ENCODE results near the gene SCN4A.
"Not testable (repeated sequence)": the region's sequence is repeated elsewhere in the genome, so short reads cannot be mapped to it uniquely, and the experiment has no call there.

Gene SCN4A

DNA sequence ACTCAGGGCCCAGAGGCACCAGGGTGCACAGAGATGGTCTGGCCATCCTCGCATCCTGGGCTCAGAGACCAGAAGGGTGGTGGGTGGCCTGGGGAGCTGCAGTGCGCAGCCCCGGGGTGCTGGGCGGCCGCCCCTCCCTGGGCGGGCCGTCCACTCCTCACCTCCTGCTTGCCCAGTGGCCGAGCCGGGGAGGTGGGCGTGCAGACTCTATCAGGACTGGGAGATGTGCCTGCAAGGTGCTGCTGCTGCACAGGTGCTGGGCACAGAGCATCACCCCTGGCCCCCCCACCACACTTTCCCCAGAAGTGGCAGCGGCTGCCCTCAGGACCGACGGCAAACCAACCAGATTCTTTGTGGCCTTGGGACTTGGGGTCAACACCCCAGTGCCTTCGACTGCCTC is at the start of gene SCN4A:
Gene SCN4A (minus strand): TSS at position 123 of the 400 bp plus-strand sequence. CDS start 77 bp downstream, at position 46.
- DNase-seq: no peak

- no peak for DNase-seq
Measured at GRCh38 chr17:64020056-64020766, 47.5 kb upstream of the SCN4A start, which contains the start of gene ICAM2. Gene ICAM2 (minus strand): TSS chr17:64020633. CDS start chr17:64006691, 13,942 bp downstream.

DNA sequence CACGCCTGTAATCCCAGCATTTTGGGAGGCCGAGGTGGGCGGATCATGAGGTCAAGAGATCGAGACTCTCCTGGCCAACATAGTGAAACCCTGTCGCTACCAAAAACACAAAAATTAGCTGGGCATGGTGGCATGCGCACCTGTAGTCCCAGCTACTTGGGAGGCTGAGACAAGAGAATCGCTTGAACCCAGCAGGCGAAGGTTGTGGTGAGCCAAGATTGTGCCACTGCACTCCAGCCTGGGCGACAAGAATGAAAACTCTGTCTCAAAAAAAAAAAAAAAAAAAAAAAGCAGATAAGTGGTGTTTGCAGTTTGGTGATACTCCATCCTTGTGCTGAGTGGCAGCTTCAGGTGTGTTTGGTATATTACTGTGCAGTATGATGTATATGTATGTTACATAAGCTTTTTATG is 46.8 kb upstream of the SCN4A start:
- not testable (repeated sequence) for DNase-seq

GRCh38 chr17:64017381-64017980 is 44.8 kb upstream of the SCN4A start:
- DNase-seq: no peak

- no peak for DNase-seq
Measured at GRCh38 chr17:64016974-64017373, 44.3 kb upstream of the SCN4A start.

- DNase-seq: no peak
Measured at GRCh38 chr17:64016231-64016784, 43.6 kb upstream of the SCN4A start.

DNA sequence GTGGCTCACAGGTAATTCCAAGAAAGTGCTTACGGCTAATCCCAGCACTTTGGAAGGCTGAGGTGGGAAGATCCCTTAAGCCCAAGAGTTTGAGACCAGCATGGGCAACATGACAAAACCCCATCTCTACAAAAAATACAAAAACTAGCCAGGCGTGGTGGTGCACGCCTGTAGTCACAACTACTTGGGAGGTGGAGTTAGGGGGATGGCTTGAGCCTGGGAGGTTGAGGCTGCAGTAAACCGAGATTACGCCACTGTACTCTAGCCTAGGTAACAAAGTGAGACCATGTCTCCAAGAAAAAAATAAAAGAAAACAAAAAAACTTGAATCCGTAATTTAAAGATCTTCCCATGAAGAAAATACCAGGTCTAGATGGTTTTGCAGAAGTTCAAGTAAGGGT is 42.7 kb upstream of the SCN4A start:
- no peak for DNase-seq

DNA sequence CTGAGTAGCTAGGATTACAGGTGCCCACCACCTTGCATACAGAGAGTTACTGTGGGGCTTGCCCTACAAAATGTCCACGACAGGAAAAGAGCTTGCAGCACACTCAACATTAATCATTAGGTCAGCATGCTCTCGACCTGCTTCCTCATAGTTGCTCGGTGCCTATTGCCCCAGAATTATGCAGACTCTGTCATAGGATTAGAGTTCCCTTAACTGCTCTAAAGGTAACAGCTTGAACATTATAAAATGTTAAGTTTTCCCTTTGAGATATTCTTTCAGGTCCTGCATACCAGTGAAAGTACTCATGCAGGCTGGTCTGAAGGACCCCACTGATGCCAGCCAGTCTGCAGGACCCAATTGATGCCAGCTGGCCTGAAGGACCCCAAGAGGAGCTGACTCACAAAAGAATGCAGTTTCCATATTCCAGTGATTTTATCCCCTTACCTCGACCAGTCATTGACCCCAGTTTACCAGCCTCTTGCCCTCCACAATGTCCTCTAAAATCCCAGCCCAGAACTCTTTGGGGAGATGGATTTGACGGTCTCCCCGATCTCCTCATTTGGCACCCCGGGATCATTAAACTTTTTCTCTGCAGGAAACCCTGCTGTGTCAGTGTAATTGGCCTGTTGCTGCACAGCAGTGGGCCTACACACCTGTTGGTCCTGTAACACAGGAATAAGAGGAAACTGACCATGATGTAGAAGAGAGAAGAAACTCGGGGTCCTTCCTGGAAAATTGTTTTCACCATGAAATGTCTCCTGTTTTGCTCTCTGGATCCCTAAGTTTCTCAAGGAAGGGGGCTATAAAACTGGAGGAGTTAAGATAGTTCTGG is 37.1 kb upstream of the SCN4A start:
- DNase-seq: no peak

- no peak for DNase-seq
Measured at GRCh38 chr17:64008830-64009229, 36.1 kb upstream of the SCN4A start.

DNA sequence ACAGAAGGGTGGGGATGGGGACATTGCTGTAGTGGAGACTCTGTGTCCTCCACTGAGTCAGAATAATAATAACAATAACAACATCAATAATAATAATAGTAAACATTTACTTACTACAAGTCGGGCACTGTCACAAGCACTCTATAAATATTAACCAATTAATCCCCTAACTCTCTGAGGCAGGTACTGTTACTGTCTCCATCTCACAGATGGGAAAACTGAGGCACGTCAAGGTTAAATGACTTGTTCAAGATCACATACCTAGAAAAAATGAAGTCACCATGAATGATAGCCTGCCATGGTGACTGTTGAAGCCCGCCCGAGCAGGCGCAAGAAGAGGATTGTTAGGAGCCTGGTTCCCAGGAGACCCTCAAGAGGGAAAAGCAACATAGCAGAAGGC is 35.6 kb upstream of the SCN4A start:
- DNase-seq: no peak

DNA sequence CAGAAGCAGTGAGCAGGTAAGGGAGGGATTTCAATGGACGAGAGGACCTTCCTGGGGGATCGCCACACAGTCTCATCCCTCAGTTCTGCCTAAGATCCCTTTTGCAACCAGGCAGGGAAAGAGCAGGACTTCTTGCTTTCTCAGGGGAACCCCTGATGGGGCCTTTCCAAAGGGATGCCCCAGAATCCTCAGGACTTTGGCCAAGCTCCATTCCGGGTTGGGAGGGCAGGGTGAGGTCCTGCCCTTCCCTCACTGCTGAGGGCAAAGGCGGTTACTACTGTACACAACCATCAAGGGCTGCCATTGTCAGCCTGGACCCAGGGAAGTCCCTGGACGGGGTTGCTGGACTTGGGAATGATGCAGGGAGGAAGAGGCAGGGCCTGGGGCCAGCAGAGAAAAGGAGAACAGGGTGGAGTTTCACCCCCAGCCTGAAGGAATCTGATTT is 35.1 kb upstream of the SCN4A start:
- no peak for DNase-seq

DNA sequence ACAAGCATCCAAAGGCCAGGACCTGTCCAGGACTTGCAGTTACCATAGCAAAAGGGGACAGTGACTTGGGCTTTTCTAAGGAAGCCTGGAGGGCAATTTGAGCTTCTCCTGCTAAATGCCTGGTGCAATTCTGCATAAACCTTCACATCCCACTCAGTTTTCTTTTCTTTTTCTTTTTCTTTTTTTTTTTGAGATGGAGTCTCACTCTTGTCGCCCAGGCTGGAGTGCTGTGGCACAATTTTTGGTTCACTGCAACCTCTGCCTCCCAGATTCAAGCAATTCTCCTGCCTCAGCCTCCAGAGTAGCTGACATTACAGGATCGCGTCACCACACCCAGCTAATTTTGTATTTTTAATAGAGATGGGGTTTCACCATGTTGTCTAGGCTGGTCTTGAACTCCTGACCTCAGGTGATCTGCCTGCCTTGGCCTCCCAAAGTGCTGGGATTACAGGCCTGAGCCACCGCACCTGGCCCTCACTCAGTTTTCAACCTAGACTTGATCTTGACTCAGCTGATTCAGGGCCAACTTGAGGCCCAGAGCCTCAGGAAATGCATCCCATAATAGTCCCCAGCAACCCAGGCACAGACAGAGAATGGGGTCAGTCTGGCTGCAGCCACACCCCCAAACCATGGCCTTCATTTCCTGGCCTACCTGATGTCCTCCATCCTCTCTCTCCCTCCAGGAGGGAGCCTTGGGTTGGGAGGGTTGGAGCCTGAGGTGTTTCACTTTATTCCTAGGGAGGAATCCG is 34.5 kb upstream of the SCN4A start:
- DNase-seq: not testable (repeated sequence)

DNA sequence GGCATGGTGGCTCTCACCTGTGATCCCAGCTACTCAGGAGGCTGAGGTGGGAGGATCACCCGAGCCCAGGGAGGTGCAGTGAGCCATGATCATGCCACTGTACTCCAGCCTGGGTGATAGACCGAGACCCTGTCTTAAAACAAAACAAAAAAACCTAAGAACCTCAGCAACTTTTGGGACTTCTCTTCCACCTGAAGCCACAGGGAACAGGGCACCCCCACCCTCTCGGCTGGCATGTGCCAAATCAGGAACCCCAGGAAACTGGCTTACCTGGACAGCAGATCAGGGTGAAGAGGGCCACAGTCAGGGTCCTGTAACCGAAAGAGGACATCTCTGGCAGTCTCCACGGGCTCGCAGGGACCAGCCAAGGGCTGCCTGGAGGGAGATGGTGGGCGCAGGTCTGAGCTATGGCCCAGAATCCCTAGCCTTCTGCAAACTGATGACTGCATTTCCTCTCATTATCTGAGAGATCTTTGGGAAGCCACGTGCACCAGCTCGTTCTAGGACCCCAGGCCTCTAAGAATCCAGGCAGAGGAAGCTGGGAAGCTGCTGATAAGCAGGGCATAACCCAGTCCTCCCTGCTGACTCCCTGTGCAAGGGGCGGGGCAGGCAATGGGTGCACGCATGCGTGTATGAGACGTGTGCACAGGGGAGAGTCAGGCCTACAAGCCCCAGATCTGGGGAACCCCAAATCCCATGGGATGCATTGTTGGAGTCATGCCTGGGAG is 33.8 kb upstream of the SCN4A start:
- no peak for DNase-seq

DNA sequence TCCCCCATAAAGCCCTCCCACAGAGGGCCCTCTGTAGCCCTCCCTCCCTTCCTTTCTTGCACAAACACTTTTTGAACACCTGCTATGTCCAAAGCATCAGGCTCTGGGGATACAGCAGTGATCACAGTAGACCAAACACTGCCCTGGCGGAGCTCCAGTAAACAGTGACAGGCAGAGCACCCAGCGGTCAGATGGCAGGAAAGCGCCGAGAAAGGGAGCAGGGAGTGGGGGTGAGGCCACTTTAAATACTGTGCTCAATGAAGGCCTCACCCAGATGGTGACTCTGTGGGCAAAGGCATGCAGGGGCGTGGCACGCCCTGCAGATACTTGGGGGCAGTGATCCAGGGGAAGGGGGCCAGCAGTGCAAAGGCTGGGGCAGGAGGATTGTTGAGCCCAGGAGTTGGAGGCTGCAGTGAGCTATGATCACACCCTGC is 33.0 kb upstream of the SCN4A start:
- peak; percentile 82 for DNase-seq

DNA sequence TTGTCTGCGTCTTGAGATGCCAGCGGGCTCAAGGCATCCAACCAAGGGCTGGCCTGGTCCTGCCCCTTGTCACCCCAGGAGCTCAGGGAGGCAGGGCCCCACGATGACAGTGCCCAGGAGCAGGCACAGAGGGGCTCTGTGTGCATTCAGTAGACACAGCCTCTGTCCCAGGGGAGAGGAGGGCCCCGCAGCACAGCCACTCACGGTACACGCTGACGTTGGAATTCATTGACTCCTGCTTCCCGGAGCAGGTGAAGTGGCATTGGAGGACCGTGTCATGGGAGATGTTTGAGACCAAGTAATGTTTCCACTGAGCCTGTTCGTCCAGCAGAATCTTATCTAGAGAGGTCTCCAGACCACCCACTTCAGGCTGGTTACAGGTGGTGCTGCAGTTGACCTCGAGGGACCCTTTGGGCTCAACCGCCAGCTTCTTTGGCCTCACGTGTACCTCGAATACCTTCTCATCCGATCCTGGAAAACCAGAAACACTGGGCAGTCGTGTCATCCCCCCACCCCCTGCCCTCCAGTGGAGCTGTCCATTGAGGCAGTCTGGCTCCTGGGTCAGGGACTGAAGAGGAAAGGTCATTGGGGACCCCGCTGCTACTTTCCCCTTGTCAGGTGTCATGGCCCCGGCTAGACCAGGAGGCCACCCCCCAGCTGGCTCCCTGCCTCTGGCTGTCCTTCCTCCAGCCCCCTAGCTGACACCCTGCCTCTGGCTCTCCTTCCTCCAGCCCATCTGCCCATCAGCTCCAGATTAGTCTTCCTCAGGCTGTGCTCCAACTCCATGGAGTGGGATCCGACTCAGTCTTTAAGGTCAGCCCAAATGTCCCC is 32.4 kb upstream of the SCN4A start:
- no peak for DNase-seq

GRCh38 chr17:64004218-64004770 is 31.6 kb upstream of the SCN4A start:
- DNase-seq: no peak

- DNase-seq: no peak
Measured at GRCh38 chr17:64003526-64004121, 30.9 kb upstream of the SCN4A start.

DNA sequence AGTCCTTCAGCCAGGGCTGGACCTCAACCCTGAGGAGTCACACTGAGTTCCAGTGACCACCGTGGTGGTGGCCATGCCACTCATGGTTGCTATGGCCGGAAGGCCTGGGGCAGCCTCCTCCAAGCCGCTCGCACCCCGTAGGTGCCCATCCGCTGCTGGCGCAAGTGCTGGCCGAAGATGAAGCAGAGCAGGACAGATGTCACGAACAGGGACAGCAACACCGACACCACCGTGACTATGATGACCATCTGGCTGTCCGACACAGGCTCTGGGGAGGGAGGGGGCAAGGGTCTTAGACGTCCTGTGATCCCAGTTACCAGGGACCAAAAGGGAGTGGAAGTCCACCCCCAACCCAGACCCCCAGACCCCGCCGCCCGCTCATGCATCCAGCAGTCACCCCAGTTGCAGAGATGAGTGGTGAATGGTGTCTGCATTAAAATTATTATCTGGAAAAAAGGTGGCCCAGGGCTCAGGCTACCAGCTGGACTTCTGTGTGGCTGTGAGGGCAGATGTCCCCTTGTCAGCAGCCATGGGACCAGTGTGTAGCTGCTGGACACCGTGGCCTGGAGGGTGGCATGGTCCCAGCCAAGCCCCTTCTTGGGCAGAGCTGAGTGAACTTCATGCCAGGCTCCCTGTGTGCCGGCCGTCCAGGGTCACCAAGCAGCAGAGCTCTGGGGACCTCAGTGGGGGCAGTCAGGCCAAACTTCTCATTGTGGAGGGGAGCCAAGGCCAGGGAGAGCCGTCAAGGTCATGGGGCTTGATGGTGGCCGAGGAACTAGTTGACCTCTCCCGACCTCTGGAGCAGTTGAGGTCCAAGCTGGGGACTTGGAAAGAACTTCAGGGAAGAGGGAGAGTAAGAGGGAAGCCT is 30.2 kb upstream of the SCN4A start:
- DNase-seq: no peak

Measured in NCI-H510A (cell line).